ENCODE data around the gene STX12. TPM values are rescaled to one million over a fixed set of nuclear protein-coding genes. Genes with fewer than 3 reads are reported as not detected.
"Not testable (repeated sequence)": the region's sequence is repeated elsewhere in the genome, so short reads cannot be mapped to it uniquely, and the experiment has no call there.

The STX12 gene
- total RNA-seq, 1 donor from 2014 or later, result 26.5 TPM

- no peaks in the 10 kb centered on the region for H3K27me3 Mint-ChIP-seq (ENCODE audit: low read depth)
- H3K27ac Mint-ChIP-seq (ENCODE audit: unreplicated experiment), result no peak overlapping the region
- H3K4me3 Mint-ChIP-seq, result no peak overlapping the region
- TF ChIP-seq CTCF (conservative IDR thresholded peaks at IDR 0.05), result no peak
- DNase-seq (ENCODE audit: low read depth, low spot score), result no peak
- no peaks in the 10 kb centered on the region for H3K36me3 Mint-ChIP-seq (ENCODE audit: low read depth)
- H3K4me1 Mint-ChIP-seq, result peaks cover 8% of the 10 kb centered on the region
- H3K9me3 Mint-ChIP-seq, result no peaks in the 10 kb centered on the region
These were observed 92.8 kb downstream of the STX12 start for GRCh38 chr1:27865821-27866220.

GRCh38 chr1:27868556-27868931 is 95.5 kb downstream of the STX12 start:
- no peaks in the 10 kb centered on the region for H3K9me3 Mint-ChIP-seq
- no peak overlapping the region for H3K27ac Mint-ChIP-seq (ENCODE audit: unreplicated experiment)
- no peak overlapping the region for H3K4me3 Mint-ChIP-seq
- H3K27me3 Mint-ChIP-seq (ENCODE audit: low read depth), result peaks cover 8% of the 10 kb centered on the region
- no peaks in the 10 kb centered on the region for H3K36me3 Mint-ChIP-seq (ENCODE audit: low read depth)
- no peak for DNase-seq (ENCODE audit: low read depth, low spot score)
- TF ChIP-seq CTCF (conservative IDR thresholded peaks at IDR 0.05), result no peak
- H3K4me1 Mint-ChIP-seq, result peaks cover 11% of the 10 kb centered on the region

- no peak overlapping the region for H3K27ac Mint-ChIP-seq (ENCODE audit: unreplicated experiment)
- DNase-seq (ENCODE audit: low read depth, low spot score), result no peak
These were observed 96.1 kb downstream of the STX12 start for GRCh38 chr1:27868932-27869718.

GRCh38 chr1:27869719-27870085 is 96.7 kb downstream of the STX12 start:
- no peak overlapping the region for H3K27ac Mint-ChIP-seq (ENCODE audit: unreplicated experiment)
- no peak overlapping the region for H3K4me3 Mint-ChIP-seq
- no peaks in the 10 kb centered on the region for H3K9me3 Mint-ChIP-seq
- H3K36me3 Mint-ChIP-seq (ENCODE audit: low read depth), result no peaks in the 10 kb centered on the region
- H3K4me1 Mint-ChIP-seq, result peaks cover 11% of the 10 kb centered on the region
- H3K27me3 Mint-ChIP-seq (ENCODE audit: low read depth), result peaks cover 8% of the 10 kb centered on the region
- TF ChIP-seq CTCF (conservative IDR thresholded peaks at IDR 0.05), result no peak
- no peak for DNase-seq (ENCODE audit: low read depth, low spot score)

More at GRCh38 chr1:27868932-27869718, 96.1 kb downstream of the STX12 start:
- no peak for TF ChIP-seq CTCF (conservative IDR thresholded peaks at IDR 0.05)
- peaks cover 8% of the 10 kb centered on the region for H3K27me3 Mint-ChIP-seq (ENCODE audit: low read depth)
- H3K9me3 Mint-ChIP-seq, result no peaks in the 10 kb centered on the region
- peaks cover 11% of the 10 kb centered on the region for H3K4me1 Mint-ChIP-seq
- no peaks in the 10 kb centered on the region for H3K36me3 Mint-ChIP-seq (ENCODE audit: low read depth)
- H3K4me3 Mint-ChIP-seq, result no peak overlapping the region

- not testable (repeated sequence) for H3K27me3 Mint-ChIP-seq (ENCODE audit: low read depth); H3K4me3 Mint-ChIP-seq; H3K36me3 Mint-ChIP-seq (ENCODE audit: low read depth); H3K27ac Mint-ChIP-seq (ENCODE audit: unreplicated experiment); H3K9me3 Mint-ChIP-seq; DNase-seq (ENCODE audit: low read depth, low spot score)
- peaks cover 11% of the 10 kb centered on the region for H3K4me1 Mint-ChIP-seq
These were observed 98.1 kb downstream of the STX12 start for GRCh38 chr1:27871076-27871475.

- peaks cover 7% of the 10 kb centered on the region for H3K4me1 Mint-ChIP-seq
- H3K27ac Mint-ChIP-seq (ENCODE audit: unreplicated experiment), result no peak within 1 kb of the TSS
- H3K9me3 Mint-ChIP-seq, result no peaks in the 10 kb centered on the region
- peak within 1 kb of the TSS; percentile 85 for H3K4me3 Mint-ChIP-seq
- no peaks in the 10 kb centered on the region for H3K36me3 Mint-ChIP-seq (ENCODE audit: low read depth)
- peak; percentile 63 for DNase-seq (ENCODE audit: low read depth, low spot score)
- peaks cover 8% of the 10 kb centered on the region for H3K27me3 Mint-ChIP-seq (ENCODE audit: low read depth)
- TF ChIP-seq CTCF (conservative IDR thresholded peaks at IDR 0.05), result no peak
These were observed 99.2 kb downstream of the STX12 start, which contains the start of gene THEMIS2 for GRCh38 chr1:27872059-27872801. THEMIS2 (plus strand) TSS chr1:27872544; CDS start chr1:27872572, 28 bp downstream.
